WTC11 (cell line): ENCODE results near the gene RELL1. TPM values are rescaled to one million over a fixed set of nuclear protein-coding genes. Genes with fewer than 3 reads are reported as not detected.

Experiments used
- ATAC-seq: fragments of 200-7000 bp; cut with Tn5 transposase; 2 replicates; pipeline ENCODE4 v1.10.0; 2021; ENCODE audit warnings: mild to moderate bottlenecking, moderate library complexity
- CTCF ChIA-PET: fragments of 300-600 bp; sonication (Branson Sonifier 250); formaldehyde crosslinking; loops from one replicate; lab custom pipeline; 2021; ENCODE audit warnings: antibody characterized with exemption; lab: Charles Lee
- POLR2A ChIA-PET: fragments of 350-600 bp; sonication (Branson Sonifier 250); formaldehyde crosslinking; loops from one replicate; lab custom pipeline; 2021; ENCODE audit warnings: antibody characterized with exemption; lab: Charles Lee
- DNase-seq: peaks from one replicate; pipeline ENCODE4 v3.0.0; 2021; ENCODE audit warnings: low spot score
- H3K27ac Mint-ChIP-seq: 2 replicates; pipeline ENCODE4 v1.8.0; 2021; ENCODE audit warnings: mixed read lengths
- H3K27me3 Mint-ChIP-seq: 2 replicates; pipeline ENCODE4 v1.8.0; 2021; ENCODE audit warnings: low read depth, mild to moderate bottlenecking, moderate library complexity, mixed read lengths
- H3K36me3 Mint-ChIP-seq: 2 replicates; pipeline ENCODE4 v1.8.0; 2021; ENCODE audit warnings: mixed read lengths
- H3K4me1 Mint-ChIP-seq: 2 replicates; pipeline ENCODE4 v1.8.0; 2022; ENCODE audit warnings: mixed read lengths
- H3K4me3 Mint-ChIP-seq: 2 replicates; pipeline ENCODE4 v1.8.0; 2021; ENCODE audit warnings: mild to moderate bottlenecking, moderate library complexity, mixed read lengths
- H3K9me3 Mint-ChIP-seq: 2 replicates; pipeline ENCODE4 v1.8.0; 2021; ENCODE audit warnings: mixed read lengths
- ESRRA ChIP-seq: sonication (generic); formaldehyde crosslinking; IDR thresholded peaks from 2 replicates; pipeline ENCODE4 v1.8.1; 2022; ENCODE audit warnings: mild to moderate bottlenecking, missing genetic modification reagents, borderline replicate concordance
- FOXK1 ChIP-seq: sonication (generic); formaldehyde crosslinking; IDR thresholded peaks from 2 replicates; pipeline ENCODE4 v1.8.0; 2022; ENCODE audit warnings: mild to moderate bottlenecking, moderate library complexity, missing genetic modification reagents
- GTF2I ChIP-seq: fragments of 250-450 bp; sonication (Bioruptor Pico); conservative IDR thresholded peaks from 2 replicates; pipeline ENCODE4 v1.4.0; 2021; ENCODE audit warnings: mild to moderate bottlenecking
- RELA ChIP-seq: sonication (generic); formaldehyde crosslinking; IDR thresholded peaks from 2 replicates; pipeline ENCODE4 v1.8.1; 2022; ENCODE audit warnings: missing genetic modification reagents, mild to moderate bottlenecking, borderline replicate concordance
- SOX15 ChIP-seq: fragments of 250-450 bp; sonication (Bioruptor Pico); IDR thresholded peaks from 2 replicates; pipeline ENCODE4 v1.9.0; 2021; ENCODE audit warnings: mild to moderate bottlenecking
- ZNF396 ChIP-seq: fragments of 250-450 bp; sonication (Bioruptor Pico); IDR thresholded peaks from 2 replicates; pipeline ENCODE4 v1.8.0; 2021; ENCODE audit warnings: mild to moderate bottlenecking, moderate library complexity, borderline replicate concordance
- total RNA-seq: library from RNA; stranded (reverse); gene quantifications from 3 replicates; pipeline ENCODE4 v1.2.3, GENCODE V29; 2021
- TF ChIP-seq, protein P1 (sequence below): sonication (generic); formaldehyde crosslinking; IDR thresholded peaks from 2 replicates; pipeline ENCODE4 v1.8.1; 2023; ENCODE audit warnings: mild to moderate bottlenecking, moderate library complexity, missing genetic modification reagents
- TF ChIP-seq, protein P2 (sequence below): sonication (generic); formaldehyde crosslinking; conservative IDR thresholded peaks from 2 replicates; pipeline ENCODE4 v1.8.1; 2023; ENCODE audit warnings: mild to moderate bottlenecking, low read depth, missing genetic modification reagents, moderate library complexity
- TF ChIP-seq, protein P3 (sequence below): fragments of 200-600 bp; IDR thresholded peaks from 2 replicates; pipeline ENCODE4 v1.8.0; 2022; ENCODE audit warnings: antibody characterized with exemption
- TF ChIP-seq, protein P4 (sequence below): fragments of 250-450 bp; sonication (Bioruptor Pico); conservative IDR thresholded peaks from 2 replicates; pipeline ENCODE4 v1.9.0; 2021; ENCODE audit warnings: mild to moderate bottlenecking
- TF ChIP-seq, protein P5 (sequence below): fragments of 250-450 bp; sonication (Bioruptor Pico); IDR thresholded peaks from 2 replicates; pipeline ENCODE4 v1.9.0; 2021; ENCODE audit warnings: mild to moderate bottlenecking, borderline replicate concordance
- TF ChIP-seq, protein P6 (sequence below): fragments of 250-450 bp; sonication (Bioruptor Pico); IDR thresholded peaks from 2 replicates; pipeline ENCODE4 v1.9.0; 2021; ENCODE audit warnings: mild to moderate bottlenecking
- TF ChIP-seq, protein P7 (sequence below): sonication (generic); formaldehyde crosslinking; IDR thresholded peaks from 2 replicates; pipeline ENCODE4 v1.8.0; 2023; ENCODE audit warnings: missing genetic modification reagents, mild to moderate bottlenecking, borderline replicate concordance

The RELL1 gene
- total RNA-seq, 1 experiment from 2014 or later, result 14.4 TPM

DNA sequence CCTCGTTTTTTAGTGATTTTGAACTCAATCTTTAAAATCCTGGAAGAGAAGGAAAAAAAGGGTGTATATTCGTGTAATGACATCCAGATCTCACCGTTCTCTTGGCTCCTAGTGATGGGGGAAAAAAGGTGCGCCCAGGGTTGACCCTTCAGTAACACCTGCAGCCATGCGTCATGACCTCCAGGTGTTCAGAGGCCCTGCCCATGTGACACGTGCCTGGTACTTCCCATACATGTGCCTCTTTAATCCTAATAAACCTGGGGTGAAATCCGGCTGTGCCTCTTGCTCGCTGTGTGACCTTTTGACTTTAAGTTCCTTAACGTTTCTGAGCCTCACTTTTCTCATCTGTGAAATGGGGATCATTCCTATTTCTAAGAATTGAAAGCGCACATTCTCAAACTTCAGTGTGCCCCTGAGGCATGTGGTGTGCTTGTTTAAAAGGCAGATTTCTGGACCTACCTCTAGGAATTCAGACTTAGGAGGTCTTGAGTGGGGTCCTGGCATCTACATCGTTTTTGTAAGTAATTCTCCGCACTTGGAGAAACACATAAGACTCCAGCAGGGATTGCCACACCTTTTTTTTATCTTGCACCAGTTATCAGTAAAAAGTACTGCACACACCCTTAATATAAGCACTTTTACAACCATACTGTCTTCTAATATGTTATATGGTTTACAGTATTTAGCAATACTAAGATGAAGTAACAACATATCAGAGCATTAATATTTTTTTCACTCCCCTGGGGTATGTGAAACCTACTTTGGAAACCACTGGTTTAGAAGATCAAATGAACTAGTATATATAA, 90.1 kb downstream of the RELL1 start (continued):
- TF ChIP-seq, protein P1, sequence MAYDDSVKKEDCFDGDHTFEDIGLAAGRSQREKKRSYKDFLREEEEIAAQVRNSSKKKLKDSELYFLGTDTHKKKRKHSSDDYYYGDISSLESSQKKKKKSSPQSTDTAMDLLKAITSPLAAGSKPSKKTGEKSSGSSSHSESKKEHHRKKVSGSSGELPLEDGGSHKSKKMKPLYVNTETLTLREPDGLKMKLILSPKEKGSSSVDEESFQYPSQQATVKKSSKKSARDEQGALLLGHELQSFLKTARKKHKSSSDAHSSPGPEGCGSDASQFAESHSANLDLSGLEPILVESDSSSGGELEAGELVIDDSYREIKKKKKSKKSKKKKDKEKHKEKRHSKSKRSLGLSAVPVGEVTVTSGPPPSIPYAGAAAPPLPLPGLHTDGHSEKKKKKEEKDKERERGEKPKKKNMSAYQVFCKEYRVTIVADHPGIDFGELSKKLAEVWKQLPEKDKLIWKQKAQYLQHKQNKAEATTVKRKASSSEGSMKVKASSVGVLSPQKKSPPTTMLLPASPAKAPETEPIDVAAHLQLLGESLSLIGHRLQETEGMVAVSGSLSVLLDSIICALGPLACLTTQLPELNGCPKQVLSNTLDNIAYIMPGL (CRISPR knock-in tag), result no peak

DNA sequence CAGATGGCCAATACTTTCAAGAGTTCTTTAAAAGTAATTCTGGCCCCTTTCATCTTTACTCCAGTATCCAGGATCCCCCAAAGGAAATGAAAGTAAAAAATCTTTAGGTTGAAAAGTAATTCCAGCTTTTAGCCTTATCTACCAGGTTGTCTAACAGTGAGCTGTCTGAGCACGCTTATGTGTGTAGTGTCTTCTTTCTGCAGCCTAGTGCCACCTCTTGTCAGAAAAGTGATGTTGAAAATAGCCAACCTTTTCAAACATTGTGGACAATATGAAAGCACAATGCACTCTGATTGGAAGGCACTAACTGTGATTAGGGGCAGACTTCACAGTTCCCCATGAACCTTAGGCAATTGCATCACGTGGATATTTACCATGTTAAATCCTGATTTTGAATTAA, 92.1 kb downstream of the RELL1 start:
- H3K4me1 Mint-ChIP-seq, result peaks cover 11% of the 10 kb centered on the region
- H3K27ac Mint-ChIP-seq, result no peak overlapping the region
- H3K36me3 Mint-ChIP-seq, result no peaks in the 10 kb centered on the region
- DNase-seq (no peak), ATAC-seq (no peak)
- H3K9me3 Mint-ChIP-seq, result no peaks in the 10 kb centered on the region
- no peaks in the 10 kb centered on the region for H3K27me3 Mint-ChIP-seq
- CTCF ChIA-PET, result interaction anchor here (1.2 to 1.9 kb wide), 2 partner anchors 9 to 141 kb away, joined by 4 to 6 read pairs; a partner anchor contains a TSS
- H3K4me3 Mint-ChIP-seq, result no peak overlapping the region
- POLR2A ChIA-PET, result no interaction called here
- no peak for TF ChIP-seq ESRRA (CRISPR knock-in tag)
- TF ChIP-seq, protein P2, sequence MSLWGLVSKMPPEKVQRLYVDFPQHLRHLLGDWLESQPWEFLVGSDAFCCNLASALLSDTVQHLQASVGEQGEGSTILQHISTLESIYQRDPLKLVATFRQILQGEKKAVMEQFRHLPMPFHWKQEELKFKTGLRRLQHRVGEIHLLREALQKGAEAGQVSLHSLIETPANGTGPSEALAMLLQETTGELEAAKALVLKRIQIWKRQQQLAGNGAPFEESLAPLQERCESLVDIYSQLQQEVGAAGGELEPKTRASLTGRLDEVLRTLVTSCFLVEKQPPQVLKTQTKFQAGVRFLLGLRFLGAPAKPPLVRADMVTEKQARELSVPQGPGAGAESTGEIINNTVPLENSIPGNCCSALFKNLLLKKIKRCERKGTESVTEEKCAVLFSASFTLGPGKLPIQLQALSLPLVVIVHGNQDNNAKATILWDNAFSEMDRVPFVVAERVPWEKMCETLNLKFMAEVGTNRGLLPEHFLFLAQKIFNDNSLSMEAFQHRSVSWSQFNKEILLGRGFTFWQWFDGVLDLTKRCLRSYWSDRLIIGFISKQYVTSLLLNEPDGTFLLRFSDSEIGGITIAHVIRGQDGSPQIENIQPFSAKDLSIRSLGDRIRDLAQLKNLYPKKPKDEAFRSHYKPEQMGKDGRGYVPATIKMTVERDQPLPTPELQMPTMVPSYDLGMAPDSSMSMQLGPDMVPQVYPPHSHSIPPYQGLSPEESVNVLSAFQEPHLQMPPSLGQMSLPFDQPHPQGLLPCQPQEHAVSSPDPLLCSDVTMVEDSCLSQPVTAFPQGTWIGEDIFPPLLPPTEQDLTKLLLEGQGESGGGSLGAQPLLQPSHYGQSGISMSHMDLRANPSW (CRISPR knock-in tag), result no peak
- TF ChIP-seq, protein P3, sequence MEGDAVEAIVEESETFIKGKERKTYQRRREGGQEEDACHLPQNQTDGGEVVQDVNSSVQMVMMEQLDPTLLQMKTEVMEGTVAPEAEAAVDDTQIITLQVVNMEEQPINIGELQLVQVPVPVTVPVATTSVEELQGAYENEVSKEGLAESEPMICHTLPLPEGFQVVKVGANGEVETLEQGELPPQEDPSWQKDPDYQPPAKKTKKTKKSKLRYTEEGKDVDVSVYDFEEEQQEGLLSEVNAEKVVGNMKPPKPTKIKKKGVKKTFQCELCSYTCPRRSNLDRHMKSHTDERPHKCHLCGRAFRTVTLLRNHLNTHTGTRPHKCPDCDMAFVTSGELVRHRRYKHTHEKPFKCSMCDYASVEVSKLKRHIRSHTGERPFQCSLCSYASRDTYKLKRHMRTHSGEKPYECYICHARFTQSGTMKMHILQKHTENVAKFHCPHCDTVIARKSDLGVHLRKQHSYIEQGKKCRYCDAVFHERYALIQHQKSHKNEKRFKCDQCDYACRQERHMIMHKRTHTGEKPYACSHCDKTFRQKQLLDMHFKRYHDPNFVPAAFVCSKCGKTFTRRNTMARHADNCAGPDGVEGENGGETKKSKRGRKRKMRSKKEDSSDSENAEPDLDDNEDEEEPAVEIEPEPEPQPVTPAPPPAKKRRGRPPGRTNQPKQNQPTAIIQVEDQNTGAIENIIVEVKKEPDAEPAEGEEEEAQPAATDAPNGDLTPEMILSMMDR, result no peak
- TF ChIP-seq, protein P4, sequence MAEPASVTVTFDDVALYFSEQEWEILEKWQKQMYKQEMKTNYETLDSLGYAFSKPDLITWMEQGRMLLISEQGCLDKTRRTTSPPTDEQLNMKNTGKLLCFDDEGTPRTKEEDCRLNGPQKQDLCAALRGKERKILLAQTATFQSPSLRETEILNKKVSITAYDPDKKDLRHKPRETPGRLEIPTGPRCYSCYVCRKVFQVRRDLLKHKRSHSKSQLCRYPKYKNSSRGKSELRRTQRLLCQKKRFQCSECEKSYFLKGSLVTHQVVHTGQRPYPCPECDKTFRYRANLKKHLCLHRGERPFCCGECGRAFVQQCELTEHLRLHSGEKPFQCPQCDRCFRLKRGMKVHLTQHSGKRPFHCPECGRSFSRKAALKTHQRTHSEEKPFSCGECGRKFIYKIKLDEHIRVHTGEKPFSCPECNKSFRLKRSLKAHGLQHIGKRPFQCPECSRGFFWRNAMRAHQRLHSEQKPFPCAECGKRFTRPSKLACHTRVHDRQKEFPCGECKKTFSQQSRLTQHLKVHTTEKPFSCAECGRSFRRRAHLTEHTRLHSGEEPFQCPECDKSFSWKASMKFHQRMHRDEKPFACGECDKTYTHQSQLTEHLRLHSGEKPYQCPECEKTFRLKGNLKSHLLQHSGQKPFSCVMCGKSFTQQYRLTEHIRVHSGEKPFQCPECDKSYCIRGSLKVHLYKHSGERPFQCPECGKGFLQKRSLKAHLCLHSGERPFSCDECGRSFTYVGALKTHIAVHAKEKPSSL (CRISPR knock-in tag), result no peak
- no peak for TF ChIP-seq ZNF396 (CRISPR knock-in tag)
- no peak for TF ChIP-seq RELA (CRISPR knock-in tag)
- no peak for TF ChIP-seq SOX15
- TF ChIP-seq, protein P5, sequence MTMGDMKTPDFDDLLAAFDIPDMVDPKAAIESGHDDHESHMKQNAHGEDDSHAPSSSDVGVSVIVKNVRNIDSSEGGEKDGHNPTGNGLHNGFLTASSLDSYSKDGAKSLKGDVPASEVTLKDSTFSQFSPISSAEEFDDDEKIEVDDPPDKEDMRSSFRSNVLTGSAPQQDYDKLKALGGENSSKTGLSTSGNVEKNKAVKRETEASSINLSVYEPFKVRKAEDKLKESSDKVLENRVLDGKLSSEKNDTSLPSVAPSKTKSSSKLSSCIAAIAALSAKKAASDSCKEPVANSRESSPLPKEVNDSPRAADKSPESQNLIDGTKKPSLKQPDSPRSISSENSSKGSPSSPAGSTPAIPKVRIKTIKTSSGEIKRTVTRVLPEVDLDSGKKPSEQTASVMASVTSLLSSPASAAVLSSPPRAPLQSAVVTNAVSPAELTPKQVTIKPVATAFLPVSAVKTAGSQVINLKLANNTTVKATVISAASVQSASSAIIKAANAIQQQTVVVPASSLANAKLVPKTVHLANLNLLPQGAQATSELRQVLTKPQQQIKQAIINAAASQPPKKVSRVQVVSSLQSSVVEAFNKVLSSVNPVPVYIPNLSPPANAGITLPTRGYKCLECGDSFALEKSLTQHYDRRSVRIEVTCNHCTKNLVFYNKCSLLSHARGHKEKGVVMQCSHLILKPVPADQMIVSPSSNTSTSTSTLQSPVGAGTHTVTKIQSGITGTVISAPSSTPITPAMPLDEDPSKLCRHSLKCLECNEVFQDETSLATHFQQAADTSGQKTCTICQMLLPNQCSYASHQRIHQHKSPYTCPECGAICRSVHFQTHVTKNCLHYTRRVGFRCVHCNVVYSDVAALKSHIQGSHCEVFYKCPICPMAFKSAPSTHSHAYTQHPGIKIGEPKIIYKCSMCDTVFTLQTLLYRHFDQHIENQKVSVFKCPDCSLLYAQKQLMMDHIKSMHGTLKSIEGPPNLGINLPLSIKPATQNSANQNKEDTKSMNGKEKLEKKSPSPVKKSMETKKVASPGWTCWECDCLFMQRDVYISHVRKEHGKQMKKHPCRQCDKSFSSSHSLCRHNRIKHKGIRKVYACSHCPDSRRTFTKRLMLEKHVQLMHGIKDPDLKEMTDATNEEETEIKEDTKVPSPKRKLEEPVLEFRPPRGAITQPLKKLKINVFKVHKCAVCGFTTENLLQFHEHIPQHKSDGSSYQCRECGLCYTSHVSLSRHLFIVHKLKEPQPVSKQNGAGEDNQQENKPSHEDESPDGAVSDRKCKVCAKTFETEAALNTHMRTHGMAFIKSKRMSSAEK, result no peak
- TF ChIP-seq GTF2I, result no peak
- TF ChIP-seq, protein P6, sequence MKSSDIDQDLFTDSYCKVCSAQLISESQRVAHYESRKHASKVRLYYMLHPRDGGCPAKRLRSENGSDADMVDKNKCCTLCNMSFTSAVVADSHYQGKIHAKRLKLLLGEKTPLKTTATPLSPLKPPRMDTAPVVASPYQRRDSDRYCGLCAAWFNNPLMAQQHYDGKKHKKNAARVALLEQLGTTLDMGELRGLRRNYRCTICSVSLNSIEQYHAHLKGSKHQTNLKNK, result no peak
- TF ChIP-seq, protein P7, sequence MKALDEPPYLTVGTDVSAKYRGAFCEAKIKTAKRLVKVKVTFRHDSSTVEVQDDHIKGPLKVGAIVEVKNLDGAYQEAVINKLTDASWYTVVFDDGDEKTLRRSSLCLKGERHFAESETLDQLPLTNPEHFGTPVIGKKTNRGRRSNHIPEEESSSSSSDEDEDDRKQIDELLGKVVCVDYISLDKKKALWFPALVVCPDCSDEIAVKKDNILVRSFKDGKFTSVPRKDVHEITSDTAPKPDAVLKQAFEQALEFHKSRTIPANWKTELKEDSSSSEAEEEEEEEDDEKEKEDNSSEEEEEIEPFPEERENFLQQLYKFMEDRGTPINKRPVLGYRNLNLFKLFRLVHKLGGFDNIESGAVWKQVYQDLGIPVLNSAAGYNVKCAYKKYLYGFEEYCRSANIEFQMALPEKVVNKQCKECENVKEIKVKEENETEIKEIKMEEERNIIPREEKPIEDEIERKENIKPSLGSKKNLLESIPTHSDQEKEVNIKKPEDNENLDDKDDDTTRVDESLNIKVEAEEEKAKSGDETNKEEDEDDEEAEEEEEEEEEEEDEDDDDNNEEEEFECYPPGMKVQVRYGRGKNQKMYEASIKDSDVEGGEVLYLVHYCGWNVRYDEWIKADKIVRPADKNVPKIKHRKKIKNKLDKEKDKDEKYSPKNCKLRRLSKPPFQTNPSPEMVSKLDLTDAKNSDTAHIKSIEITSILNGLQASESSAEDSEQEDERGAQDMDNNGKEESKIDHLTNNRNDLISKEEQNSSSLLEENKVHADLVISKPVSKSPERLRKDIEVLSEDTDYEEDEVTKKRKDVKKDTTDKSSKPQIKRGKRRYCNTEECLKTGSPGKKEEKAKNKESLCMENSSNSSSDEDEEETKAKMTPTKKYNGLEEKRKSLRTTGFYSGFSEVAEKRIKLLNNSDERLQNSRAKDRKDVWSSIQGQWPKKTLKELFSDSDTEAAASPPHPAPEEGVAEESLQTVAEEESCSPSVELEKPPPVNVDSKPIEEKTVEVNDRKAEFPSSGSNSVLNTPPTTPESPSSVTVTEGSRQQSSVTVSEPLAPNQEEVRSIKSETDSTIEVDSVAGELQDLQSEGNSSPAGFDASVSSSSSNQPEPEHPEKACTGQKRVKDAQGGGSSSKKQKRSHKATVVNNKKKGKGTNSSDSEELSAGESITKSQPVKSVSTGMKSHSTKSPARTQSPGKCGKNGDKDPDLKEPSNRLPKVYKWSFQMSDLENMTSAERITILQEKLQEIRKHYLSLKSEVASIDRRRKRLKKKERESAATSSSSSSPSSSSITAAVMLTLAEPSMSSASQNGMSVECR, result no peak
- TF ChIP-seq FOXK1 (CRISPR knock-in tag), result no peak
